Right atrium auricular region (tissue), 2 donors: ENCODE results near the gene ZFP82. TPM values are rescaled to one million over a fixed set of nuclear protein-coding genes. Genes with fewer than 3 reads are reported as not detected.

Source experiments
- DNase-seq: peaks from one replicate; pipeline ENCODE4 v3.0.0-alpha.2; 2019; ENCODE audit warnings: low spot score
- H3K27ac ChIP-seq, 2 donors: fragments of 200-600 bp; sonication (generic); 1 replicate in 1 of 2; 2 replicates in 1 of 2; pipeline ENCODE4 v1.5.1; 2016 to 2019
- H3K27me3 ChIP-seq, 2 donors: fragments of 200-600 bp; sonication (generic); one replicate each; pipeline versions ENCODE4 v1.5.1 to v1.6.0; 2017 to 2019
- H3K36me3 ChIP-seq: fragments of 200-600 bp; sonication (generic); one replicate; pipeline ENCODE4 v1.5.1; 2016
- H3K4me1 ChIP-seq, 2 donors: fragments of 200-600 bp; sonication (generic); one replicate each; pipeline versions ENCODE4 v1.5.1 to v1.6.0; 2017 to 2019
- H3K4me3 ChIP-seq, 2 donors: fragments of 200-600 bp; sonication (generic); 1 replicate in 1 of 2; 2 replicates in 1 of 2; pipeline ENCODE4 v1.5.1; 2017 to 2019; ENCODE audit warnings: mild to moderate bottlenecking in 1 of 2, moderate library complexity in 1 of 2
- H3K9me3 ChIP-seq, 2 donors: fragments of 200-600 bp; sonication (generic); one replicate each; pipeline ENCODE4 v1.5.1; 2019
- total RNA-seq, 2 donors: library from RNA; depleted of rRNA; stranded (reverse); fragments of >200 nt; gene quantifications; one replicate each; pipeline ENCODE4 v1.1.0, GENCODE V29; 2016
- TF ChIP-seq, protein P1 (sequence below), 2 donors: fragments of 200-600 bp; sonication (generic); IDR thresholded peaks; one replicate each; pipeline ENCODE4 v1.5.1; 2019; ENCODE audit warnings: antibody characterized with exemption in 2 of 2

Gene ZFP82
- total RNA-seq, 2 donors from 2014 or later = 4.6 to 4.7 TPM

DNA sequence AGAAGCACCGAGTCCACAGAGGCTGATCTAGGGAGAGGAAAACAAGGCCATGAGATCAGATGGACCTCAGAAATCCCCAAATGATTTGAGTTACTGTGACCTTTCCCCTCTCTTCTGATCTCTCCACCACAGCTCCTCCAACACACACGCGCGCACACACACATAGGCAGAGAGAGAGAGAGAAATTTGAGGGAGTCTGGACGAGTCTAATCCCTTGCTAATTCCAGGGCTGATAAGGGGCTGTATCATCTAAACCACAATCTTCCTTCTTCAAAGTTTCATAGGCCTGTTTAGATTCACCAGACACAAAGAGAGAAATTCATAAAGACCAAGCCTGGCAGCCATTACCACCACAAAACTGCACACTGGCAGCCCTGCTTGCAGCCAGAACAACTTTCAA lies 8.6 kb downstream of the ZFP82 start:
- Histone ChIP-seq H3K27ac (no peak overlapping the region), H3K4me3 (no peak overlapping the region), H3K27me3 (no peaks in the 10 kb centered on the region), H3K4me1 (no peaks in the 10 kb centered on the region), H3K9me3 (peaks cover 0 to 6% of the 10 kb centered on the region in 2 donors), H3K36me3 (peaks cover 45% of the 10 kb centered on the region)
- TF ChIP-seq, protein P1, sequence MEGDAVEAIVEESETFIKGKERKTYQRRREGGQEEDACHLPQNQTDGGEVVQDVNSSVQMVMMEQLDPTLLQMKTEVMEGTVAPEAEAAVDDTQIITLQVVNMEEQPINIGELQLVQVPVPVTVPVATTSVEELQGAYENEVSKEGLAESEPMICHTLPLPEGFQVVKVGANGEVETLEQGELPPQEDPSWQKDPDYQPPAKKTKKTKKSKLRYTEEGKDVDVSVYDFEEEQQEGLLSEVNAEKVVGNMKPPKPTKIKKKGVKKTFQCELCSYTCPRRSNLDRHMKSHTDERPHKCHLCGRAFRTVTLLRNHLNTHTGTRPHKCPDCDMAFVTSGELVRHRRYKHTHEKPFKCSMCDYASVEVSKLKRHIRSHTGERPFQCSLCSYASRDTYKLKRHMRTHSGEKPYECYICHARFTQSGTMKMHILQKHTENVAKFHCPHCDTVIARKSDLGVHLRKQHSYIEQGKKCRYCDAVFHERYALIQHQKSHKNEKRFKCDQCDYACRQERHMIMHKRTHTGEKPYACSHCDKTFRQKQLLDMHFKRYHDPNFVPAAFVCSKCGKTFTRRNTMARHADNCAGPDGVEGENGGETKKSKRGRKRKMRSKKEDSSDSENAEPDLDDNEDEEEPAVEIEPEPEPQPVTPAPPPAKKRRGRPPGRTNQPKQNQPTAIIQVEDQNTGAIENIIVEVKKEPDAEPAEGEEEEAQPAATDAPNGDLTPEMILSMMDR (IDR thresholded peaks at IDR 0.05) = no peak
- DNase-seq = no peak

DNA sequence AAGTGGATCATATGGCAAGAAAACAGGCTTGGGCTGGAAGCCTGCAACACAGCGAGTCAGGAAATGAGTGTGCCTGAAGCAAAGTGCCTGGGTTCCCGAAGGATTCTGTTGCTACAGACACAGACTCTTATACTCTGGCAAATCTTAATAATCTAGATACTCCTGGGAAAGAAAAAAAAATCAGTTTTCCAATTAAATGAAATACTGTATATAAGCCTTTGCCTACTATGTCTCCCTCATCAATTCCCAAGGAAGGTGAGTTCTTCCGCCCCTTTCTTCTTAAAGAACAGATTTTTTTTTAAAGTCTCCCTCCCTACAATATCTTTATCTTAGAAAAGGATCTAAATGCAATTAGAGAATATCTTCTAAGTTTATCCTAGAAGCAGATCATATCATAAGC lies 10.3 kb downstream of the ZFP82 start:
- no peak for DNase-seq
- Histone ChIP-seq H3K9me3 (peaks cover 0 to 4% of the 10 kb centered on the region in 2 donors), H3K27me3 (no peaks in the 10 kb centered on the region), H3K36me3 (peaks cover 61% of the 10 kb centered on the region), H3K4me3 (no peak overlapping the region), H3K27ac (no peak overlapping the region), H3K4me1 (no peaks in the 10 kb centered on the region)
- TF ChIP-seq, protein P1 (IDR thresholded peaks at IDR 0.05) = no peak

DNA sequence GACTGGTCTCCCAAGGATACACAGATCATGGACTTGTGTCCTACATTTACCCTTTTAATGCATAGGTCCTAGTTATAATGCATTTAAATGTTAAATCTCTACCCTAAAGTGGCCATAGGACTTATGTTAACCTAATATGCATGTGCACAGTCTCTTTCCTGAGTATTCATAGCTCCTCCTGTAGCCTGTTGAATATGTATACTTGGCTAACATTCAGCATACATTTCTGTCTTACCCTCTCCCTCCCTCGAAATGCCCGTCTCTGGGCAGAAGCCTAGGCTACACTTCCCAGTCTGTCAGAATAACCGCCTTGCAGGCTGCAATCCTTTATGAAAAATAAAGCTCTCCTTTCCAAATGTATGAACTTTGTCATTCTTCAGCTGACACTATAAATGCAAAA lies 13.9 kb downstream of the ZFP82 start:
- Histone ChIP-seq H3K27me3 (no peaks in the 10 kb centered on the region), H3K36me3 (peaks cover 78% of the 10 kb centered on the region), H3K4me1 (no peaks in the 10 kb centered on the region), H3K27ac (no peak overlapping the region), H3K9me3 (peaks cover 0 to 19% of the 10 kb centered on the region in 2 donors), H3K4me3 (no peak overlapping the region)
- TF ChIP-seq, protein P1 (IDR thresholded peaks at IDR 0.05) = no peak
- no peak for DNase-seq

DNA sequence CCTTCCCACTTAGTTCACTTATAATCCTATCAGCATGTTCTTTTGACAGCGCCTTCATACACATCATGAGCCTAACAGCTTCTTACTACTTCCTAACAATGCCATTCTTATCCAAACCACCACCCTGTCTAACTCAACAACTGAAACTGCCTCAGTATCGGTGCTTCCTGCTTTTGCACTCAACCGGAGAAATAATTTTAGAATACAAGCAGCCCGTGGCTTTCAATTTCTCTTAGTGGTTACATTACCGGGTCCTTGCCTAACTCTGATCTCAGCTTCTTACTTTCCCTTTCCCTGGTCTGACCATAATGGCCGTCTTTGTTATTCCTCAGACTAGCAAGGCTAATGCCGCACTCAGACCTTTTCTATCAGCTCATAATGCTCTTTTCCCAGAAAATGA lies 17.0 kb downstream of the ZFP82 start:
- TF ChIP-seq, protein P1 (IDR thresholded peaks at IDR 0.05) = no peak
- H3K9me3 ChIP-seq = peaks cover 0 to 47% of the 10 kb centered on the region in 2 donors
- H3K27ac ChIP-seq = no peak overlapping the region
- DNase-seq = no peak
- H3K36me3 ChIP-seq = peaks cover 77% of the 10 kb centered on the region
- H3K4me1 ChIP-seq = no peaks in the 10 kb centered on the region
- H3K4me3 ChIP-seq = no peak overlapping the region
- H3K27me3 ChIP-seq = no peaks in the 10 kb centered on the region

DNA sequence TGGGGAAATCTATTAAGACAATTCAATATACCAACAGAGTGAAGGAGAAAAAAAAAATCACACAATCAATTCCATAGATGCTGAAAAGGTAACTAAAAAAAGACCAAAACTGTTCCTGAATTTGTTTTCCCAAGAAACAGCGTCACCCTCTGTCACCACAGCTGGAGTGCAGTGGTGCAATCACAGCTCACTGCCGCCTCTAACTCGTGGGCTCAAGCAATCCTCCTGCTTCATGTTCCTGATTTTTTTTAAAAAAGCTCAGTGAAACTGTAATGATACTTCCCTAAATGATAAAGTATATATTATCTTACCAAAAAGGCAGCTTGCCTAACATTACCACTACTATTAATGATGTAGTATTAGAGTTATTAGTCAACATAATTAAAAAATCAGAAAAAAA lies 19.9 kb downstream of the ZFP82 start:
- Histone ChIP-seq H3K27ac (no peak overlapping the region), H3K9me3 (peaks cover 2 to 76% of the 10 kb centered on the region in 2 donors), H3K36me3 (peaks cover 74% of the 10 kb centered on the region), H3K4me1 (no peaks in the 10 kb centered on the region), H3K4me3 (no peak overlapping the region), H3K27me3 (no peaks in the 10 kb centered on the region)
- DNase-seq = no peak
- TF ChIP-seq, protein P1 (IDR thresholded peaks at IDR 0.05) = no peak

DNA sequence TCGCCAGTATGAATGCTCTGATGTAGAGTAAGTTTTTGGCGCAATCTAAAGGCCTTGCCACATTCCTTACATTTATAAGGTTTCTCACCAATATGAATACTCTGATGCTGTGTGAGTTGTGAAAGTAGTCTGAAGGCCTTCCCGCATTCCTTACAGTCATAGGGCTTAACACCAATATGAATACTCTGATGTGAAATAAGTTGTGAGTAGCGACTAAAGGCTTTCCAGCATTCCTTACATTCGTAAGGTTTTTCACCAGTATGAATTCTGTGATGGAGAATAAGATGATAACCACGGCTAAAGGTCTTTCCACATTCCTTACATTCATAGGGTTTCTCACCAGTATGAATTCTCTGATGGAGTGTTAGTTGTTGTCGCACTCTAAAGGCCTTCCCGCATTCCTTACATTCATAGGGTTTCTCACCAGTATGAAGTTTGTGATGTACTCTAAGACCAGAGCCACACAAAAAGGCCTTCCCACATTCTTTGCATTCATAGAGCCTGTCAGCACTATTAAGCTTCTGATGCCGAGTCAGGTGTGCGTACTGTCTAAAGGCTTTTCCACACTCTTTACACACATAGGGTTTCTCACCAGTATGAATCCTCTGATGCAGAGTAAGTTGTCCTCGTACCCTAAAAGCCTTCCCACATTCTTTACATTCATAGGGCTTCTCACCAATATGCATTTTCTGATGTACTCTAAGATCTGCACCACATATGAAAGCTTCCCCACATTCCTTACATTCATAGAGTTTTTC lies 25.3 kb downstream of the ZFP82 start:
- TF ChIP-seq, protein P1 (IDR thresholded peaks at IDR 0.05) = no peak
- no peak overlapping the region for H3K4me3 ChIP-seq
- H3K4me1 ChIP-seq = no peaks in the 10 kb centered on the region
- peaks cover 28 to 97% of the 10 kb centered on the region in 2 donors for H3K9me3 ChIP-seq
- no peaks in the 10 kb centered on the region for H3K27me3 ChIP-seq
- peaks cover 61% of the 10 kb centered on the region for H3K36me3 ChIP-seq
- no peak for DNase-seq
- no peak overlapping the region for H3K27ac ChIP-seq
